ENCODE measurements around the gene NPTN. TPM values are rescaled to one million over a fixed set of nuclear protein-coding genes. Genes with fewer than 3 reads are reported as not detected.

The NPTN gene
- polyA plus RNA-seq, 1 of the 3 experiments (the other 2 are of a cell fraction) = 177 TPM

DNA sequence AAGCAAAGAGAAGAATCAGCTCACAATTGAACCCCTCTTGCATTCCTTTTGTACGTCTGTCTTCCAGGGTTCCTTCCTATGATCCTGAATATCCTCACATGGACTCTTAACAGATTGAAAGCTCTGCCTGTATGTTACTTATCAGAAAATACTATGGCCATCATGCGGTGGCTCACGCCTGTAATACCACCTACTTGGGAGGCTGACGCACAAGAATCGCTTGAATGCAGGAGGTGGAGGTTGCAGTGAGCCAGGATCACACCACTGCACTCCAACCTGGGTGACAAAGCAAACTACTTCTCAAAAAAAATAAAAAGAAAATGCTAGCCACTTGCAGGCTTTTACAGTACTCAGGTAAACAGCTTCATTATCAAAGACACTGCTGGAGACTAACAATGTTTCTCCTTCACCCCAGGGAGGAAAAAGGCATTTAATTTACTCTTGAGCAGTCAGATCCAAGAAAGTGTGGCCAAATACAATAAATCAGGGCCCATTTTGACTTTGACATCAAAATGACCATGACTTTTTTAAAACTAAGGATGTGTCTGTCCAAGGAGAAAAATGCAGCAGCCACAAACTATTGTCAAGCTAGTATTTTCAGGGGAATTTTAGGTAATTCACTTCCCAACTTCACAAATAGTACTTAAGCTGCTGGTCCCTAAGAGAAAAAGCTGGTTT, 27.3 kb downstream of the NPTN start (continued):
- TF ChIP-seq RCOR1 (IDR thresholded peaks at IDR 0.05; ENCODE audit: low read length) (no peak), IRF3 (IDR thresholded peaks at IDR 0.05; ENCODE audit: low read depth, low read length) (no peak)

GRCh38 chr15:73604477-73604876, 28.7 kb downstream of the NPTN start:
- Histone ChIP-seq H3F3A (replicated peaks; ENCODE audit: insufficient read depth) (peaks cover 32% of the 10 kb centered on the region), H3K27me3 (ENCODE audit: insufficient read depth) (no peaks in the 10 kb centered on the region), H3K9ac (no peak overlapping the region), H3K9me2 (no peaks in the 10 kb centered on the region), H4K20me1 (ENCODE audit: insufficient read depth) (peaks cover 98% of the 10 kb centered on the region), H3K9me3 (no peaks in the 10 kb centered on the region), H3K4me1 (ENCODE audit: control insufficient read depth in 1 of 2, insufficient read depth in 2 of 2, low read depth in 1 of 2, low read length in 1 of 2) (peaks cover 20 to 47% of the 10 kb centered on the region in 2 experiments), H3K27ac (ENCODE audit: low read depth in 2 of 2, low read length in 1 of 2) (no peak overlapping the region), H3K4me2 (no peak overlapping the region), H2AFZ (ENCODE audit: low read depth) (no peak overlapping the region), H3K36me3 (replicated peaks in 1 of 2; ENCODE audit: control insufficient read depth in 1 of 2, insufficient read depth in 2 of 2, low read length in 1 of 2) (peaks cover 0 to 5% of the 10 kb centered on the region in 2 experiments), H3K4me3 (ENCODE audit: low read depth in 2 of 2, low read length in 1 of 2) (no peak overlapping the region), H3K79me2 (ENCODE audit: insufficient read depth) (peaks cover 92% of the 10 kb centered on the region)
- WGBS (ENCODE audit: low lambda C conversion rate) = 95% methylated on average over 1 of the region's 1 CpG
- CTCF ChIA-PET = interaction anchor here (4.3 kb wide), 1 partner anchor 32 kb away, joined by 16 read pairs; no protein-coding TSS in a partner anchor
- DNase-seq = no peak
- POLR2A ChIA-PET = no interaction called here
- TF ChIP-seq IRF3 (IDR thresholded peaks at IDR 0.05; ENCODE audit: low read depth, low read length) (no peak), NRF1 (IDR thresholded peaks at IDR 0.05; ENCODE audit: low read depth, low read length) (no peak), TAF1 (IDR thresholded peaks at IDR 0.05; ENCODE audit: borderline replicate concordance, low read depth, low read length) (no peak)

GRCh38 chr15:73602992-73603391, 30.2 kb downstream of the NPTN start:
- H4K20me1 ChIP-seq (ENCODE audit: insufficient read depth) = peaks cover 97% of the 10 kb centered on the region
- H3K4me3 ChIP-seq (ENCODE audit: low read depth in 2 of 2, low read length in 1 of 2) = no peak overlapping the region
- H2AFZ ChIP-seq (ENCODE audit: low read depth) = no peak overlapping the region
- CTCF ChIA-PET = interaction anchor here (1.5 to 4.3 kb wide), 2 partner anchors 33 to 97 kb away, joined by 6 to 16 read pairs; no protein-coding TSS in a partner anchor
- H3K9me3 ChIP-seq = no peaks in the 10 kb centered on the region
- no peak overlapping the region for H3K9ac ChIP-seq
- no peak for TF ChIP-seq RAD21 (IDR thresholded peaks at IDR 0.05; ENCODE audit: low read length)
- no peak for TF ChIP-seq TEAD4 (IDR thresholded peaks at IDR 0.05; ENCODE audit: borderline replicate concordance, insufficient read depth)
- TF ChIP-seq, protein P1, sequence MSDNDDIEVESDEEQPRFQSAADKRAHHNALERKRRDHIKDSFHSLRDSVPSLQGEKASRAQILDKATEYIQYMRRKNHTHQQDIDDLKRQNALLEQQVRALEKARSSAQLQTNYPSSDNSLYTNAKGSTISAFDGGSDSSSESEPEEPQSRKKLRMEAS (IDR thresholded peaks at IDR 0.05; ENCODE audit: low read depth) = no peak
- TF ChIP-seq RCOR1 (IDR thresholded peaks at IDR 0.05; ENCODE audit: low read length) = no peak
- no peak for TF ChIP-seq RXRA (IDR thresholded peaks at IDR 0.05; ENCODE audit: borderline replicate concordance, low read depth)
- no peak for TF ChIP-seq FOXM1 (IDR thresholded peaks at IDR 0.05; ENCODE audit: low read depth)
- TF ChIP-seq IRF3 (IDR thresholded peaks at IDR 0.05; ENCODE audit: low read depth, low read length) = no peak
- no peak for TF ChIP-seq SIN3A (IDR thresholded peaks at IDR 0.05; ENCODE audit: borderline replicate concordance, low read depth, low read length)
- TF ChIP-seq GATA2 (CRISPR knock-in tag; IDR thresholded peaks at IDR 0.05) = no peak
- TF ChIP-seq TAF1 (IDR thresholded peaks at IDR 0.05; ENCODE audit: borderline replicate concordance, low read depth, low read length) = no peak
- TF ChIP-seq, protein P2, sequence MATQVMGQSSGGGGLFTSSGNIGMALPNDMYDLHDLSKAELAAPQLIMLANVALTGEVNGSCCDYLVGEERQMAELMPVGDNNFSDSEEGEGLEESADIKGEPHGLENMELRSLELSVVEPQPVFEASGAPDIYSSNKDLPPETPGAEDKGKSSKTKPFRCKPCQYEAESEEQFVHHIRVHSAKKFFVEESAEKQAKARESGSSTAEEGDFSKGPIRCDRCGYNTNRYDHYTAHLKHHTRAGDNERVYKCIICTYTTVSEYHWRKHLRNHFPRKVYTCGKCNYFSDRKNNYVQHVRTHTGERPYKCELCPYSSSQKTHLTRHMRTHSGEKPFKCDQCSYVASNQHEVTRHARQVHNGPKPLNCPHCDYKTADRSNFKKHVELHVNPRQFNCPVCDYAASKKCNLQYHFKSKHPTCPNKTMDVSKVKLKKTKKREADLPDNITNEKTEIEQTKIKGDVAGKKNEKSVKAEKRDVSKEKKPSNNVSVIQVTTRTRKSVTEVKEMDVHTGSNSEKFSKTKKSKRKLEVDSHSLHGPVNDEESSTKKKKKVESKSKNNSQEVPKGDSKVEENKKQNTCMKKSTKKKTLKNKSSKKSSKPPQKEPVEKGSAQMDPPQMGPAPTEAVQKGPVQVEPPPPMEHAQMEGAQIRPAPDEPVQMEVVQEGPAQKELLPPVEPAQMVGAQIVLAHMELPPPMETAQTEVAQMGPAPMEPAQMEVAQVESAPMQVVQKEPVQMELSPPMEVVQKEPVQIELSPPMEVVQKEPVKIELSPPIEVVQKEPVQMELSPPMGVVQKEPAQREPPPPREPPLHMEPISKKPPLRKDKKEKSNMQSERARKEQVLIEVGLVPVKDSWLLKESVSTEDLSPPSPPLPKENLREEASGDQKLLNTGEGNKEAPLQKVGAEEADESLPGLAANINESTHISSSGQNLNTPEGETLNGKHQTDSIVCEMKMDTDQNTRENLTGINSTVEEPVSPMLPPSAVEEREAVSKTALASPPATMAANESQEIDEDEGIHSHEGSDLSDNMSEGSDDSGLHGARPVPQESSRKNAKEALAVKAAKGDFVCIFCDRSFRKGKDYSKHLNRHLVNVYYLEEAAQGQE (IDR thresholded peaks at IDR 0.05; ENCODE audit: low read depth, low read length) = no peak
- no peak for TF ChIP-seq POLR2AphosphoS5 (IDR thresholded peaks at IDR 0.05; ENCODE audit: low read depth, low read length)
- no peak for TF ChIP-seq MXI1 (IDR thresholded peaks at IDR 0.05; ENCODE audit: low read depth, low read length)
- H3K27me3 ChIP-seq (ENCODE audit: insufficient read depth) = no peaks in the 10 kb centered on the region
- WGBS (ENCODE audit: low lambda C conversion rate) = 96% methylated on average over 2 of the region's 2 CpGs
- H3K9me2 ChIP-seq = no peaks in the 10 kb centered on the region
- H3K4me2 ChIP-seq = no peak overlapping the region
- DNase-seq = no peak
- H3K27ac ChIP-seq (ENCODE audit: low read depth in 2 of 2, low read length in 1 of 2) = no peak overlapping the region
- peaks cover 99% of the 10 kb centered on the region for H3K79me2 ChIP-seq (ENCODE audit: insufficient read depth)
- peaks cover 18% of the 10 kb centered on the region for H3F3A ChIP-seq (replicated peaks; ENCODE audit: insufficient read depth)
- H3K4me1 ChIP-seq (ENCODE audit: control insufficient read depth in 1 of 2, insufficient read depth in 2 of 2, low read depth in 1 of 2, low read length in 1 of 2) = peaks cover 20 to 41% of the 10 kb centered on the region in 2 experiments
- POLR2A ChIA-PET = interaction anchor here (1.3 kb wide), 1 partner anchor 30 kb away, joined by 4 read pairs; the partner anchor contains the start of gene NPTN
- peaks cover 0 to 5% of the 10 kb centered on the region in 2 experiments for H3K36me3 ChIP-seq (replicated peaks in 1 of 2; ENCODE audit: control insufficient read depth in 1 of 2, insufficient read depth in 2 of 2, low read length in 1 of 2)
